HepG2 (cell line): ENCODE data around the gene ROM1. TPM values are rescaled to one million over a fixed set of nuclear protein-coding genes. Genes with fewer than 3 reads are reported as not detected.

ENCODE experiments used
- CEBPB ChIP-seq: IDR thresholded peaks from 2 replicates; pipeline ENCODE4 v1.6.1; 2011; ENCODE audit warnings: low read depth, low read length, improper control_type of control experiment, borderline replicate concordance
- GMEB1 ChIP-seq: sonication (generic); formaldehyde crosslinking; IDR thresholded peaks from 2 replicates; pipeline ENCODE4 v1.5.1; 2020; ENCODE audit warnings: missing genetic modification reagents, mild to moderate bottlenecking, borderline replicate concordance
- PAF1 ChIP-seq: IDR thresholded peaks from 2 replicates; pipeline ENCODE4 v1.6.1; 2016; ENCODE audit warnings: missing genetic modification reagents, missing compliant biosample characterization
- PRDM4 ChIP-seq: sonication (generic); formaldehyde crosslinking; IDR thresholded peaks from 2 replicates; pipeline ENCODE4 v1.9.0; 2021; ENCODE audit warnings: missing genetic modification reagents, borderline replicate concordance
- PRPF4 ChIP-seq: fragments of 200-400 bp; formaldehyde crosslinking; IDR thresholded peaks from 2 replicates; pipeline ENCODE4 v1.6.1; 2016; ENCODE audit warnings: low read length, low read depth; ENCODE audit not compliant: poor library complexity, severe bottlenecking
- SAP130 ChIP-seq: IDR thresholded peaks from 2 replicates; pipeline ENCODE4 v1.6.1; 2016; ENCODE audit warnings: low read depth
- SP5 ChIP-seq: IDR thresholded peaks from 2 replicates; pipeline ENCODE4 v1.6.1; 2016; ENCODE audit warnings: low read depth, borderline replicate concordance
- TRIM24 ChIP-seq: sonication (generic); formaldehyde crosslinking; IDR thresholded peaks from 2 replicates; pipeline ENCODE4 v1.8.0; 2022; ENCODE audit warnings: mild to moderate bottlenecking, missing genetic modification reagents
- ZBTB33 ChIP-seq: sonication (generic); formaldehyde crosslinking; IDR thresholded peaks from 2 replicates; pipeline ENCODE4 v1.4.0; 2020; ENCODE audit warnings: missing genetic modification reagents
- ZNF12 ChIP-seq: sonication (generic); formaldehyde crosslinking; IDR thresholded peaks from 2 replicates; pipeline ENCODE4 v1.5.0; 2020; ENCODE audit warnings: missing genetic modification reagents
- ZNF281 ChIP-seq: sonication (generic); formaldehyde crosslinking; IDR thresholded peaks from 2 replicates; pipeline ENCODE4 v1.4.0; 2020; ENCODE audit warnings: missing genetic modification reagents, borderline replicate concordance
- ZNF350 ChIP-seq: sonication (generic); formaldehyde crosslinking; IDR thresholded peaks from 2 replicates; pipeline ENCODE4 v1.4.0; 2020; ENCODE audit warnings: mild to moderate bottlenecking, low read depth, missing genetic modification reagents, borderline replicate concordance
- ZNF577 ChIP-seq: sonication (generic); formaldehyde crosslinking; IDR thresholded peaks from 2 replicates; pipeline ENCODE4 v1.4.0; 2020; ENCODE audit warnings: mild to moderate bottlenecking, low read depth, missing genetic modification reagents, borderline replicate concordance
- ZNF800 ChIP-seq: sonication (generic); formaldehyde crosslinking; IDR thresholded peaks from 2 replicates; pipeline ENCODE4 v1.4.0; 2020; ENCODE audit warnings: missing genetic modification reagents
- polyA plus RNA-seq, 8 experiments: library from polyadenylated mRNA; depleted of rRNA in 3 of 8; stranded (reverse) in 7 of 8; unstranded in 1 of 8; fragments of >200 nt; fragmentation: Illumina TruSeq in 4 of 8; extraction: Trizol in 4 of 8; gene quantifications; 2 replicates each; pipeline versions ENCODE4 v1.2.1 to v1.2.3, GENCODE V29; 2011 to 2016; ENCODE audit warnings: low read depth in 4 of 8, missing spikeins in 1 of 8, mixed read lengths in 1 of 8; ENCODE audit not compliant: insufficient read depth in 1 of 8
- total RNA-seq, 5 experiments: library from RNA; depleted of rRNA; stranded (reverse); fragments of >200 nt; fragmentation: Illumina TruSeq; extraction: Trizol; gene quantifications; 2 replicates each; pipeline ENCODE4 v1.2.3, GENCODE V29; 2016; ENCODE audit warnings: low read depth in 1 of 5

ROM1 gene
- total and polyA plus RNA-seq, 2 of the 13 experiments (the other 11 are each of a cell fraction or from before 2014, with no cell fraction given) = 1.2 to 2.4 TPM

GRCh38 chr11:62604460-62605120 lies 8.5 kb upstream of the ROM1 start (continued):
- TF ChIP-seq PRDM4 (CRISPR knock-in tag) = no peak
- TF ChIP-seq CEBPB = no peak
- no peak for TF ChIP-seq TRIM24 (CRISPR knock-in tag)
- peak; percentile 81 for TF ChIP-seq ZBTB33 (CRISPR knock-in tag)
- TF ChIP-seq ZNF12 (CRISPR knock-in tag) = no peak
- no peak for TF ChIP-seq GMEB1 (CRISPR knock-in tag)
- TF ChIP-seq ZNF800 (CRISPR knock-in tag) = no peak
- TF ChIP-seq ZNF577 (CRISPR knock-in tag) = no peak
- TF ChIP-seq SP5 = no peak
- peak; percentile 65; the same call in 1 of the 2 replicates for TF ChIP-seq ZNF281 (CRISPR knock-in tag)
- 0 out of 2 replicates have a peak, but pooled peaks have one; percentile 16 for TF ChIP-seq SAP130 (CRISPR knock-in tag)
- no peak for TF ChIP-seq ZNF350 (CRISPR knock-in tag)
- TF ChIP-seq PAF1 = no peak
- TF ChIP-seq PRPF4 = no peak
